GM12878 (cell line): ENCODE measurements around the gene ZDHHC3. TPM values are rescaled to one million over a fixed set of nuclear protein-coding genes. Genes with fewer than 3 reads are reported as not detected.

Experiments used
- ATAC-seq: fragments of 200-7000 bp; cut with Tn5 transposase; 3 replicates; pipeline ENCODE4 v1.9.1; 2020; ENCODE audit warnings: mild to moderate bottlenecking, moderate library complexity
- BruUV-seq: library from RNA; stranded (reverse); fragments of 400-500 nt; replicated peaks from 2 replicates; lab custom pipeline; 2021; lab: Mats Ljungman, UMichigan
- CTCF ChIA-PET: fragments of 300-600 bp; sonication (Branson Sonifier 250); formaldehyde crosslinking; extraction: SDS; loops from one replicate; lab custom pipeline; 2021; ENCODE audit warnings: inconsistent platforms; lab: Yijun Ruan, JAX
- POLR2A ChIA-PET: fragments of 350-600 bp; formaldehyde crosslinking; extraction: SDS; loops from one replicate; lab custom pipeline; 2021; ENCODE audit warnings: inconsistent platforms; lab: Charles Lee
- RAD21 ChIA-PET: fragments of 300-600 bp; sonication (Branson Sonifier 250); formaldehyde crosslinking; loops from one replicate; lab custom pipeline; 2023; ENCODE audit warnings: antibody characterized with exemption; ENCODE audit not compliant: unreplicated experiment; lab: Charles Lee
- SMC1A ChIA-PET: fragments of 300-600 bp; sonication (Branson Sonifier 250); formaldehyde crosslinking; loops from one replicate; lab custom pipeline; 2023; ENCODE audit not compliant: unreplicated experiment, uncharacterized antibody; lab: Charles Lee
- DNase-seq: peaks from one replicate; pipeline ENCODE4 v3.0.0-alpha.2; 2011; ENCODE audit warnings: low read depth, low spot score
- FAIRE-seq: peaks from 3 replicates; lab custom pipeline; 2011; peaks lifted over from hg19 to GRCh38; lab: Jason Lieb, UNC
- H2AFZ ChIP-seq: 2 replicates; pipeline ENCODE4 v1.6.0; 2011; ENCODE audit warnings: low read depth, low read length, control low read depth; ENCODE audit not compliant: control insufficient read depth
- H3K27ac ChIP-seq: 2 replicates; pipeline ENCODE4 v1.5.1; 2011; ENCODE audit warnings: control low read depth; ENCODE audit not compliant: control insufficient read depth, insufficient read depth
- H3K27me3 ChIP-seq, 2 experiments: replicated peaks in 1 of 2; 2 replicates each; pipeline versions ENCODE4 v1.6.0 to v1.6.1; 2011; ENCODE audit warnings: low read length in 1 of 2; ENCODE audit not compliant: control insufficient read depth in 2 of 2, insufficient read depth in 2 of 2
- H3K36me3 ChIP-seq, 2 experiments: 2 replicates each; pipeline ENCODE4 v1.5.1; 2011; ENCODE audit warnings: low read length in 1 of 2; ENCODE audit not compliant: control insufficient read depth in 2 of 2, insufficient read depth in 2 of 2
- H3K4me1 ChIP-seq: 2 replicates; pipeline ENCODE4 v1.6.1; 2011; ENCODE audit warnings: mild to moderate bottlenecking, low read length, moderate library complexity, mixed read lengths; ENCODE audit not compliant: control insufficient read depth, insufficient read depth
- H3K4me2 ChIP-seq: 2 replicates; pipeline ENCODE4 v1.6.0; 2011; ENCODE audit warnings: control low read depth; ENCODE audit not compliant: control insufficient read depth, insufficient read depth
- H3K4me3 ChIP-seq: fragments of 200-600 bp; sonication (generic); 2 replicates; pipeline ENCODE4 v1.5.1; 2016
- H3K79me2 ChIP-seq: 2 replicates; pipeline ENCODE4 v1.6.0; 2011; ENCODE audit warnings: low read length; ENCODE audit not compliant: control insufficient read depth, insufficient read depth
- H3K9ac ChIP-seq: 2 replicates; pipeline ENCODE4 v1.8.0; 2011; ENCODE audit warnings: low read length, control low read depth, mixed read lengths; ENCODE audit not compliant: control insufficient read depth, insufficient read depth
- H3K9me3 ChIP-seq: replicated peaks from 3 replicates; pipeline ENCODE4 v1.5.1; 2011; ENCODE audit warnings: mild to moderate bottlenecking, low read length; ENCODE audit not compliant: control insufficient read depth, insufficient read depth
- H4K20me1 ChIP-seq: 2 replicates; pipeline ENCODE4 v1.6.0; 2011; ENCODE audit not compliant: control insufficient read depth, insufficient read depth
- FOXM1 ChIP-seq: IDR thresholded peaks from 2 replicates; pipeline ENCODE4 v1.6.1; 2012; ENCODE audit warnings: low read depth, mild to moderate bottlenecking, inconsistent platforms, low read length, moderate library complexity
- IKZF1 ChIP-seq: fragments of 450-650 bp; conservative IDR thresholded peaks from 2 replicates; pipeline ENCODE4 v1.6.1; 2017; ENCODE audit warnings: antibody characterized with exemption, mild to moderate bottlenecking
- RAD21 ChIP-seq: IDR thresholded peaks from 2 replicates; pipeline ENCODE4 v1.6.1; 2011; ENCODE audit warnings: mild to moderate bottlenecking, low read depth, low read length, moderate library complexity; ENCODE audit not compliant: insufficient read depth
- SMAD5 ChIP-seq: IDR thresholded peaks from 2 replicates; pipeline ENCODE4 v1.6.1; 2016; ENCODE audit warnings: antibody characterized with exemption, low read depth
- SMC3 ChIP-seq: IDR thresholded peaks from 2 replicates; pipeline ENCODE4 v1.6.1; 2011; ENCODE audit warnings: low read length, improper control_type of control experiment, borderline replicate concordance
- WRNIP1 ChIP-seq: IDR thresholded peaks from 2 replicates; pipeline ENCODE4 v1.6.1; 2011; ENCODE audit warnings: low read depth, low read length, improper control_type of control experiment, borderline replicate concordance
- YY1 ChIP-seq: IDR thresholded peaks from 2 replicates; pipeline ENCODE4 v1.6.1; 2011; ENCODE audit warnings: low read depth, mild to moderate bottlenecking, low read length
- WGBS: methylation state at CpG from one replicate; pipeline ENCODE4 v1.1.6; 2016; ENCODE audit warnings: low lambda C conversion rate; ENCODE audit not compliant: insufficient replicate concordance, insufficient coverage; ENCODE audit errors: missing lambda C conversion rate; 5-methylcytosine and 5-hydroxymethylcytosine counted together
- in situ Hi-C: fragments of 300-500 bp; cut with MboI; formaldehyde crosslinking; loops from 9 replicates; pipeline ENCODE4 v1.14.3; 2018; ENCODE audit warnings: mixed read lengths
- intact Hi-C: fragments of 100-400 bp; cut with micrococcal nuclease; formaldehyde crosslinking; loops from one replicate; pipeline ENCODE4 v1.14.2; 2022; ENCODE audit not compliant: unreplicated experiment
- polyA plus RNA-seq, 11 experiments: library from polyadenylated mRNA; depleted of rRNA in 4 of 11; unstranded in 6 of 11; stranded (reverse) in 5 of 11; fragments of >200 nt; fragmentation: Nextera tagmentation in 4 of 11; fragmentation: Illumina TruSeq in 1 of 11; extraction: Ambion mirVana in 4 of 11; extraction: Trizol in 1 of 11; gene quantifications; 1 replicate in 1 of 11; 2 replicates in 10 of 11; pipeline versions ENCODE4 v1.2.1 to v1.2.3, GENCODE V29; 2011 to 2016; ENCODE audit warnings: inconsistent platforms in 2 of 11, missing spikeins in 2 of 11, low read depth in 1 of 11
- total RNA-seq, 4 experiments: library from RNA; depleted of rRNA in 3 of 4; stranded (reverse); fragments of >200 nt in 3 of 4; fragmentation: Illumina TruSeq in 1 of 4; extraction: Trizol in 1 of 4; gene quantifications; 2 replicates each; pipeline versions ENCODE4 v1.2.1 to v1.2.3, GENCODE V29; 2013 to 2021
- TF ChIP-seq, protein P1 (sequence below), 3 experiments: IDR thresholded peaks in 2 of 3; conservative IDR thresholded peaks in 1 of 3; 2 replicates each; pipeline ENCODE4 v1.5.1; 2011; ENCODE audit warnings: low read depth in 3 of 3, low read length in 3 of 3, mild to moderate bottlenecking in 3 of 3, control low read depth in 2 of 3, moderate library complexity in 2 of 3, inconsistent platforms in 1 of 3, mixed read lengths in 1 of 3; ENCODE audit not compliant: control insufficient read depth in 2 of 3, insufficient read depth in 1 of 3; ENCODE audit errors: extremely low read depth in 1 of 3

ZDHHC3 gene
- total and polyA plus RNA-seq, 10 of the 15 experiments (the other 5 are each of a cell fraction or from before 2014, with no cell fraction given) = 6.8 to 79.1 (median 40.8) TPM

DNA sequence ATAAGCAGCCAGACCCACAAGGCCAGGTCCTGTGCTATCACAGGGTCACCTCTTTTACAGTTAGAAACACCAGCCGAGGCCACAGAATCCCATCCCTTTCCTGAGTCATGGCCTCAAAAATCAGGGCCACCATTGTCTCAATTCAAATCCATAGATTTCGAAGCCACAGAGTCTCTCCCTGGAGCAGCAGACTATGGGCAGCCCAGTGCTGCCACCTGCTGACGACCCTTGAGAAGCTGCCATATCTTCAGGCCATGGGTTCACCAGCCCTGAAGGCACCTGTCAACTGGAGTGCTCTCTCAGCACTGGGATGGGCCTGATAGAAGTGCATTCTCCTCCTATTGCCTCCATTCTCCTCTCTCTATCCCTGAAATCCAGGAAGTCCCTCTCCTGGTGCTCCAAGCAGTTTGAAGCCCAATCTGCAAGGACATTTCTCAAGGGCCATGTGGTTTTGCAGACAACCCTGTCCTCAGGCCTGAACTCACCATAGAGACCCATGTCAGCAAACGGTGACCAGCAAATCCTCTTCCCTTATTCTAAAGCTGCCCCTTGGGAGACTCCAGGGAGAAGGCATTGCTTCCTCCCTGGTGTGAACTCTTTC, 62.0 kb downstream of the ZDHHC3 start:
- peak; percentile 98 for ATAC-seq
- Histone ChIP-seq H3K9me3 (no peaks in the 10 kb centered on the region; the same call in 2 of the 3 replicates), H3K27ac (no peak overlapping the region), H2AFZ (no peak overlapping the region), H3K79me2 (no peaks in the 10 kb centered on the region), H3K4me3 (no peak overlapping the region), H3K4me1 (no peaks in the 10 kb centered on the region), H3K36me3 (no peaks in the 10 kb centered on the region; a peak in 1 of 4 replicates), H3K9ac (no peak overlapping the region), H3K27me3 (no peaks in the 10 kb centered on the region; a peak in 1 of 4 replicates), H3K4me2 (no peak overlapping the region), H4K20me1 (no peaks in the 10 kb centered on the region)
- no peak for DNase-seq
- in situ Hi-C loops (no loop called here), intact Hi-C loops (loop anchor here (1.0 to 2.0 kb wide), 2 partner anchors 381 to 591 kb away; no protein-coding TSS in a partner anchor)
- peak; percentile 82 for FAIRE-seq
- TF ChIP-seq, protein P1, sequence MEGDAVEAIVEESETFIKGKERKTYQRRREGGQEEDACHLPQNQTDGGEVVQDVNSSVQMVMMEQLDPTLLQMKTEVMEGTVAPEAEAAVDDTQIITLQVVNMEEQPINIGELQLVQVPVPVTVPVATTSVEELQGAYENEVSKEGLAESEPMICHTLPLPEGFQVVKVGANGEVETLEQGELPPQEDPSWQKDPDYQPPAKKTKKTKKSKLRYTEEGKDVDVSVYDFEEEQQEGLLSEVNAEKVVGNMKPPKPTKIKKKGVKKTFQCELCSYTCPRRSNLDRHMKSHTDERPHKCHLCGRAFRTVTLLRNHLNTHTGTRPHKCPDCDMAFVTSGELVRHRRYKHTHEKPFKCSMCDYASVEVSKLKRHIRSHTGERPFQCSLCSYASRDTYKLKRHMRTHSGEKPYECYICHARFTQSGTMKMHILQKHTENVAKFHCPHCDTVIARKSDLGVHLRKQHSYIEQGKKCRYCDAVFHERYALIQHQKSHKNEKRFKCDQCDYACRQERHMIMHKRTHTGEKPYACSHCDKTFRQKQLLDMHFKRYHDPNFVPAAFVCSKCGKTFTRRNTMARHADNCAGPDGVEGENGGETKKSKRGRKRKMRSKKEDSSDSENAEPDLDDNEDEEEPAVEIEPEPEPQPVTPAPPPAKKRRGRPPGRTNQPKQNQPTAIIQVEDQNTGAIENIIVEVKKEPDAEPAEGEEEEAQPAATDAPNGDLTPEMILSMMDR (IDR thresholded peaks at IDR 0.05 in 2 of 3, conservative IDR thresholded peaks at IDR 0.05 in 1 of 3; ENCODE audit: control insufficient read depth in 2 of 3, extremely low read depth in 1 of 3, insufficient read depth in 1 of 3, low read depth in 3 of 3, low read length in 3 of 3) = peak; percentile 82 to 86 (median 84)
- 0 out of 2 replicates have a peak, but pooled peaks have one; percentile 23 for TF ChIP-seq SMAD5
- peak; percentile 93 for TF ChIP-seq SMC3
- no peak for TF ChIP-seq FOXM1
- 0 out of 2 replicates have a peak, but pooled peaks have one; percentile 8 for TF ChIP-seq IKZF1
- TF ChIP-seq YY1 = peak; percentile 83
- peak; percentile 73 for TF ChIP-seq RAD21
- no peak for TF ChIP-seq WRNIP1
- ChIA-PET POLR2A (no interaction called here), SMC1A (interaction anchor here (0.7 to 2.9 kb wide), 10 partner anchors 10 to 590 kb away, joined by 3 to 21 read pairs (median 3); no protein-coding TSS in a partner anchor), RAD21 (interaction anchor here (0.7 to 4.0 kb wide), 6 partner anchors 11 to 380 kb away, joined by 3 to 23 read pairs (median 4); partner anchors contain the start of genes KIAA1143 and KIF15), CTCF (interaction anchor here (0.6 to 4.8 kb wide), 27 partner anchors 8 to 384 kb away, joined by 3 to 56 read pairs (median 4); partner anchors contain the start of gene ZNF197)
- no TSS peak for BruUV-seq
- WGBS = 14% methylated on average over 4 of the region's 4 CpGs
